Endothelial cell of umbilical vein (primary cell): ENCODE results near the gene IFT52. TPM values are rescaled to one million over a fixed set of nuclear protein-coding genes. Genes with fewer than 3 reads are reported as not detected.

Experiments
- Bru-seq: library from RNA; stranded (reverse); fragments of 400-500 nt; gene quantifications from one replicate; lab custom pipeline; 2021; lab: Mats Ljungman, UMichigan
- BruChase-seq, 2 experiments: library from RNA; stranded (reverse); fragments of 400-500 nt; gene quantifications; one replicate each; lab custom pipeline; 2021; lab: Mats Ljungman, UMichigan
- BruUV-seq: library from RNA; stranded (reverse); fragments of 400-500 nt; replicated peaks from 2 replicates; lab custom pipeline; 2021; lab: Mats Ljungman, UMichigan
- CTCF ChIA-PET: fragments of 300-600, 350-600 bp; sonication (Branson Sonifier 250); formaldehyde crosslinking; loops from one replicate; lab custom pipeline; 2021; ENCODE audit warnings: antibody characterized with exemption, inconsistent platforms; lab: Charles Lee
- POLR2A ChIA-PET: fragments of 300-600, 350-600 bp; sonication (Branson Sonifier 250); formaldehyde crosslinking; loops from one replicate; lab custom pipeline; 2021; ENCODE audit warnings: antibody characterized with exemption, inconsistent platforms; lab: Charles Lee
- DNase-seq: peaks from one replicate; pipeline ENCODE4 v3.0.0-alpha.2; 2011; ENCODE audit warnings: low read depth, low spot score
- FAIRE-seq: peaks from 2 replicates; lab custom pipeline; 2011; peaks lifted over from hg19 to GRCh38; lab: Jason Lieb, UNC
- H2AFZ ChIP-seq: 2 replicates; pipeline ENCODE4 v1.6.0; 2012; ENCODE audit warnings: low read depth, low read length, control low read depth, inconsistent platforms
- H3K27ac ChIP-seq: 2 replicates; pipeline ENCODE4 v1.5.1; 2011; ENCODE audit warnings: low read depth, mild to moderate bottlenecking, control low read depth, low read length, moderate library complexity; ENCODE audit not compliant: insufficient read depth
- H3K27me3 ChIP-seq, 2 experiments: 2 replicates each; pipeline versions ENCODE4 v1.6.0 to v1.6.1; 2011; ENCODE audit warnings: low read length in 2 of 2, mixed read lengths in 1 of 2; ENCODE audit not compliant: control insufficient read depth in 2 of 2, insufficient read depth in 2 of 2
- H3K36me3 ChIP-seq, 2 experiments: 2 replicates in 1 of 2; 3 replicates in 1 of 2; pipeline ENCODE4 v1.5.1; 2011; ENCODE audit warnings: low read length in 2 of 2, mild to moderate bottlenecking in 1 of 2, moderate library complexity in 1 of 2; ENCODE audit not compliant: control insufficient read depth in 2 of 2, insufficient read depth in 2 of 2; ENCODE audit errors: extremely low read depth in 1 of 2
- H3K4me1 ChIP-seq: 3 replicates; pipeline ENCODE4 v1.5.1; 2011; ENCODE audit warnings: mild to moderate bottlenecking, low read length; ENCODE audit not compliant: control insufficient read depth, insufficient read depth; ENCODE audit errors: extremely low read depth
- H3K4me2 ChIP-seq: 2 replicates; pipeline ENCODE4 v1.6.1; 2011; ENCODE audit warnings: low read length, control low read depth, mixed read lengths; ENCODE audit not compliant: insufficient read depth
- H3K4me3 ChIP-seq, 3 experiments: fragments of 200-600 bp in 1 of 3; sonication (generic), shearing (Covaris generic) in 1 of 3; replicated peaks in 1 of 3; 2 replicates each; pipeline ENCODE4 v1.5.1; 2011 to 2016; ENCODE audit warnings: control low read depth in 3 of 3, low read length in 3 of 3, mild to moderate bottlenecking in 2 of 3, inconsistent platforms in 1 of 3, low read depth in 1 of 3, moderate library complexity in 1 of 3; ENCODE audit not compliant: insufficient read depth in 1 of 3
- H3K79me2 ChIP-seq: 2 replicates; pipeline ENCODE4 v1.6.0; 2012; ENCODE audit warnings: low read length, inconsistent platforms; ENCODE audit not compliant: control insufficient read depth, insufficient read depth
- H3K9ac ChIP-seq: replicated peaks from 2 replicates; pipeline ENCODE3; 2011; ENCODE audit warnings: low read length, control low read depth; ENCODE audit not compliant: insufficient read depth; ENCODE audit errors: extremely low read depth
- H3K9me1 ChIP-seq: replicated peaks from 3 replicates; pipeline ENCODE4 v1.6.0; 2011; ENCODE audit warnings: mild to moderate bottlenecking, low read length; ENCODE audit not compliant: control insufficient read depth, insufficient read depth; ENCODE audit errors: extremely low read depth
- H3K9me3 ChIP-seq: replicated peaks from 2 replicates; pipeline ENCODE4 v1.5.1; 2012; ENCODE audit warnings: low read length, inconsistent platforms; ENCODE audit not compliant: control insufficient read depth, insufficient read depth
- H4K20me1 ChIP-seq: replicated peaks from 2 replicates; pipeline ENCODE3; 2011; ENCODE audit warnings: mild to moderate bottlenecking, low read length; ENCODE audit not compliant: control insufficient read depth, insufficient read depth; ENCODE audit errors: extremely low read depth
- JUN ChIP-seq: IDR thresholded peaks from 2 replicates; pipeline ENCODE4 v1.6.1; 2011; ENCODE audit warnings: borderline replicate concordance, low read depth; ENCODE audit not compliant: insufficient read length, insufficient read depth
- POLR2A ChIP-seq: IDR thresholded peaks from 2 replicates; pipeline ENCODE4 v1.6.1; 2012; ENCODE audit warnings: low read depth, mild to moderate bottlenecking, control low read depth, low read length
- POLR2AphosphoS5 ChIP-seq: IDR thresholded peaks from 2 replicates; pipeline ENCODE4 v1.6.1; 2012; ENCODE audit warnings: low read depth, mild to moderate bottlenecking, control low read depth, low read length, moderate library complexity; ENCODE audit not compliant: insufficient read depth
- dilution Hi-C: fragments of 300-500 bp; cut with MboI; formaldehyde crosslinking; loops from one replicate; pipeline ENCODE4 v1.15.0; 2019; ENCODE audit warnings: low sequenced_read_pairs; ENCODE audit not compliant: extremely low pct_ligation_motif_present
- intact Hi-C: fragments of 100-400 bp; cut with micrococcal nuclease; formaldehyde crosslinking; loops from one replicate; pipeline ENCODE4 v1.10.0; 2022
- long read RNA-seq: library from polyadenylated mRNA; stranded (forward); transcript quantifications from one replicate; pipeline ENCODE4 v2.0.0, GENCODE V29; 2021
- polyA minus RNA-seq, 3 experiments: library from RNA; depleted of rRNA, polyadenylated mRNA; stranded (reverse); fragments of >200 nt; gene quantifications; 1 replicate in 1 of 3; 2 replicates in 2 of 3; pipeline ENCODE4 v1.2.3, GENCODE V29; 2011
- polyA plus RNA-seq, 4 experiments: library from polyadenylated mRNA; depleted of rRNA in 3 of 4; stranded (reverse) in 3 of 4; unstranded in 1 of 4; fragments of >200 nt; gene quantifications; 2 replicates each; pipeline versions ENCODE4 v1.2.1 to v1.2.3, GENCODE V29; 2011 to 2012; ENCODE audit warnings: missing spikeins in 1 of 4
- total RNA-seq: library from RNA; stranded (reverse); gene quantifications from 2 replicates; pipeline ENCODE4 v1.2.3, GENCODE V29; 2021

IFT52 gene
- 29.7 and 30.0 TPM in 2 replicates for total RNA-seq
- 33.4 and 38.5 TPM in 2 replicates for polyA plus RNA-seq
- polyA plus RNA-seq (2011; cell fraction: cytosol; rRNA removed) = 36.2 and 37.8 TPM in 2 replicates
- 17.6 and 19.0 TPM in 2 replicates for polyA plus RNA-seq (2011; cell fraction: nucleus; rRNA removed)
- 36.1 and 41.7 TPM in 2 replicates for polyA plus RNA-seq (2012)
- polyA minus RNA-seq = 42.3 and 54.0 TPM in 2 replicates
- polyA minus RNA-seq (2011; cell fraction: cytosol; rRNA and poly(A)+ RNA removed) = 11.4 TPM
- polyA minus RNA-seq (2011; cell fraction: nucleus; rRNA and poly(A)+ RNA removed) = 11.1 and 13.7 TPM in 2 replicates
- Bru-seq, nascent RNA = percentile 50 among the genes with signal in this experiment
- percentile 57 among the genes with signal in this experiment for BruChase-seq, experiment 1, labeled RNA remaining after a 6-hour chase
- percentile 55 among the genes with signal in this experiment for BruChase-seq, experiment 2, labeled RNA remaining after a 2-hour chase
- long read RNA-seq, transcript IFT52-202 (14 exons, 1,599 nt) = minor isoform, 24 of 63 reads
- long read RNA-seq, transcript IFT52-201 (14 exons, 1,757 nt) = major isoform, 28 of 63 reads
- long read RNA-seq, partial matches to known transcripts = 3 of 63 reads
- long read RNA-seq, other reads (novel, unspliced or antisense) = 8 of 63 reads

- H4K20me1 ChIP-seq = no peaks in the 10 kb centered on the region
- FAIRE-seq = peak; percentile 93
- intact Hi-C loops = loop anchor here (2.0 to 5.0 kb wide), 4 partner anchors 52 to 133 kb away; partner anchors contain the start of genes MYBL2 and SRSF6
- dilution Hi-C loops = no loop called here
- peak within 1 kb of the TSS; percentile 95 for H2AFZ ChIP-seq
- TF ChIP-seq POLR2AphosphoS5 = peak; percentile 42
- TF ChIP-seq POLR2A = peak; percentile 32
- no peak for TF ChIP-seq JUN
- H3K27me3 ChIP-seq = peaks cover 0 to 2% of the 10 kb centered on the region in 2 experiments
- peak within 1 kb of the TSS; percentile 91 for H3K27ac ChIP-seq
- peak within 1 kb of the TSS; percentile 94 for H3K4me2 ChIP-seq
- peaks cover 9% of the 10 kb centered on the region for H3K4me1 ChIP-seq
- peak within 1 kb of the TSS; percentile 76 for H3K9ac ChIP-seq
- ChIA-PET POLR2A (interaction anchor here (0.6 to 1.4 kb wide), 4 partner anchors 20 to 134 kb away, joined by 3 to 9 read pairs (median 3); no protein-coding TSS in a partner anchor), CTCF (interaction anchor here (0.6 to 1.9 kb wide), 8 partner anchors 39 to 490 kb away, joined by 3 to 25 read pairs (median 4); no protein-coding TSS in a partner anchor)
- TSS peak; percentile 83 for BruUV-seq
- peak within 1 kb of the TSS; percentile 64 to 100 (median 80) for H3K4me3 ChIP-seq
- H3K36me3 ChIP-seq = no peaks in the 10 kb centered on the region
- H3K9me3 ChIP-seq = no peaks in the 10 kb centered on the region
- peak; percentile 93 for DNase-seq
- peaks cover 3% of the 10 kb centered on the region for H3K79me2 ChIP-seq
- H3K9me1 ChIP-seq = no peaks in the 10 kb centered on the region
Measured at GRCh38 chr20:43590392-43591303, at the start of gene IFT52. TSS of gene IFT52 (plus strand) at chr20:43590937. CDS start at chr20:43594699, 3,762 bp downstream.
